ENCODE results near the gene PTX4.

Gene PTX4

GRCh38 chr16:1458336-1458976 is 30.3 kb downstream of the PTX4 start:
- peak; percentile 68 for DNase-seq

DNA sequence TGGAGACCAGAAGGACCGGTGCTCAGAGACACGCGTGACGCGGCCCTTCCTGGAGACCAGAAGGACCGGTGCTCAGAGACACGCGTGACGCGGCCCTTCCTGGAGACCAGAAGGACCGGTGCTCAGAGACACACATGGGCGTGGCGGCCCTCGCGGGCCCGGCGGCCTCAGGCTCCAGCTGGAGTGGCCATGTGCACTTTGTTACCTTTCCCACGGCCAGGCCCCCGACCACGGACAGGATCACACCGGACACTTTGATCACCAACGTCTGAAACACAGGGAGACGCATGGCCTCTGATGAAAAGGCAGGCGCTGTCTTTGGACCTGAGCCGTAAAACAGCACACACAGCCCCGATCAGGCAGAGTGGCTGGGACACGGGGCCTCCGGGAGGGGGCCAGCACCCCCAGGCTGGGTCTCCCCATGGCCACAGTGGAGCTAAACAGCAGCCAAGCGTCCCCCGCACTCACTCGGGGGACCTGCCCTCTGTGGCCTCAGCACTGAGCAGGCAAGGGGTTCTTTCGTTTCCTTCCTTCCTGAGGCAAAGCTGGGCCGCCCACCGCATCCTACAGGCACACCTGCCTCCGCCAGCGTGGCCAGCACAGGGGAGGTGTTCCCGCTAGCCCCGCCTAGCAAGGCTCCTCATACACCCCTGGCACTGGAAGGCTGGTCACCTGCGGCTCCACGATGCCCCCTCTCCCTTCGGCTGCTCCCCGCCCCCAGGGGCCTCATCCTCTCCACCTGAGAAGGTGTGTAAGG is 31.1 kb downstream of the PTX4 start:
- DNase-seq: no peak

- no peak for DNase-seq
These were observed 31.8 kb downstream of the PTX4 start for GRCh38 chr16:1456951-1457350.

GRCh38 chr16:1455190-1456171 is 33.3 kb downstream of the PTX4 start:
- no peak for DNase-seq

DNA sequence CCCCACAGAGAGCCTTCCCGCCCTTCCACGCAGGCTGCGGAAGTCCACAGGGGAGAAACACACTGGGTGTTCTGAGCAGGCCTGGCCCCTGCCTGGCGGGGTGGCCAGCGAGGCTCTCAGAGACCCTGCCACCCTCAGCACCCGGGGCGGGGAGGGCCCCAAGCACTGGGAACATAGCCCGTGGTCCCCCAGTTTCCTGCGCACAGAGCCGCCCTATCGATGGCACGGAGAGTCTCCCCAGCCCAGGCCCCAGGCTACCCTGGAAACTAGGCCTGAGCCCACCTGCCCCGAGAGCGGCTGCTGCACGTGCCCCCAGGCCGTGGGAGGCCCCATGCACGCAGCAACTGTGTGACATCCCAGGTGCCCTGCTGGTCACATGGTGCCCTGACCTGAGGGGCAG is 34.2 kb downstream of the PTX4 start:
- DNase-seq: no peak

- DNase-seq: no peak
These were observed 35.4 kb downstream of the PTX4 start for GRCh38 chr16:1453316-1453715.

DNA sequence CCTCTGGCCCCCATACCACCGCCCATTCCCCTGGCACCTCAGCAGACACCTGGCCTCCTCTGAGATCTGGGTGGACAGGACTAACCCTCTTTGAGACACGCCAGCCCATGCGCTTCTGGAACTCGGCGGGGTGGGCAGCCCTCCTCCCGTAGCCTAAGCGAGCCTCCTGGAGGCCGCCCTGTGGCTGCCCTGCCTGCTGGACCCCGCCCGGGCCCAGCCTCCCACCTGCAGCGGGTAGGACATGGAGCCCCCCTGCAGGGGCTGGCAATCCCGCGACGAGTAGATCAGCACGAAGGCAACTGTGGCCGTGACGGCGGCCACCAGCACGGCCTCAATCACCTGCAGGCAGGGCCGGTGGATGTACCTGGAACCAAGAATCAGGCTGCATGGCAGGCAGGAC is 36.2 kb downstream of the PTX4 start:
- DNase-seq: no peak

- DNase-seq: no peak
These were observed 36.9 kb downstream of the PTX4 start for GRCh38 chr16:1451702-1452392.

DNA sequence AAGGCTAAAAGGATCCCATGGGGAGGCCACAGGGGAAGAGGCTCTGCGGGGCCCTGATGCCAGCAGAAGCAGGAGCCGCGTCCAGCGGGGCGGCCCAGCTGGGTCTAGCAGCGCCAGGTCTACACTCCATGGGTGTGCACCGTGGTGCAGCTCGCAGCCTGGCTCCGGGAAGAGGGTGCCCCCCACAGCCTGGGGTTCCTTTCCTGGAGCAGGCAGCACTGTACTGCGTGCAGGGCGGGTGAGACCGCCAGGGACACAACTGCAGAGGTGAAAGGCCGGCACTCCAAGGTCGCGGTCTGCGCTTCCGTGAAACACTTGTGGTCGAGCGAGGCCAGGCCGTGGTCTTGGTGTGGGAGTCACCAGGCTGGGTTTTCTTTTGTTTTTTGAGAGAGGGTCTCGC is 37.9 kb downstream of the PTX4 start:
- no peak for DNase-seq

DNA sequence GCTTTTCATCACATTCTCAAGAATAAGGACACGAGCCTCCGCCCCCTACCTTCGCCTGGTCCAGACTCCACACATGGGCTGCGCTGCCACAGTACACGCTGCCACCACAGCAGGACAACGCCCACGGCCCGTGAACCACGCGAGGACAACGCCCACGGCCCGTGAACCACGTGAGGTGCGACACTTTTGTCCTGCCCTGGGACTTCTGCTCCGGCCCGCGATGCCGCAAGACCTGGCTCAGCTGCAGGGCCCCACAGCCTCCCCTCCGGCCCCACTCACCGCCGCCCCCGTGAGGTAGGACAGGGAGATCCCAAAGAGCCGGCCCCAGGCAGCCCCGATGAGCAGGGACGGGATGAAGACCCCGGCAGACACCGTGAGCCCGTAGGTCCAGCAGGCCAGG is 38.5 kb downstream of the PTX4 start:
- DNase-seq: no peak

DNA sequence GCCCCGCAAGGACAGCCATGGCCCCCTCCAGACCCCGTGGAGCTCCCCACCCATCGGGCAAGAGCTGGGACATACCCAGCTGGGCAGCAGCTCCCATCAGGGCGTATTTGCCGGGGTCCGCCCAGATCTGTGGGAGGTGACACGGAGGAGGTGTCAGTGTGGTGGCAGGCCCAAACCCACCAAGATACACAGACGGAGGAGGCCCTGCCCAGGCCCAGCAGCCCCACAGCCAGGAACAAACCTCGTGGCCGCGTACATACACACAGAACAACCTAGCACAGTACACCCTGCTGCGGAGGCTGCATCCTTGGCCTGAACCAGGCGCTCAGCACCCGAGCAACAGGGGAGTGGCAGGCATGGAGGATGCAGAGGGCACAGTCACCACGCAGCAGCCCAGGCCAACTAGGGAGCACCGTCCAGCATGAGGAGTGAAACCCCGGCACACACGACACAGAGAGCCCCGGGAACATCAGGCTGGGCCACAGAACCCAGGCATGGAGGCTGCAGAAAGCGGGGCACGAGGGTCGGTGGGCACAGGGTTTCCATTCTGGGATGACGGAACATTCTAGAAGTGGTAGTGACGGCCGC is 39.4 kb downstream of the PTX4 start:
- no peak for DNase-seq

DNA sequence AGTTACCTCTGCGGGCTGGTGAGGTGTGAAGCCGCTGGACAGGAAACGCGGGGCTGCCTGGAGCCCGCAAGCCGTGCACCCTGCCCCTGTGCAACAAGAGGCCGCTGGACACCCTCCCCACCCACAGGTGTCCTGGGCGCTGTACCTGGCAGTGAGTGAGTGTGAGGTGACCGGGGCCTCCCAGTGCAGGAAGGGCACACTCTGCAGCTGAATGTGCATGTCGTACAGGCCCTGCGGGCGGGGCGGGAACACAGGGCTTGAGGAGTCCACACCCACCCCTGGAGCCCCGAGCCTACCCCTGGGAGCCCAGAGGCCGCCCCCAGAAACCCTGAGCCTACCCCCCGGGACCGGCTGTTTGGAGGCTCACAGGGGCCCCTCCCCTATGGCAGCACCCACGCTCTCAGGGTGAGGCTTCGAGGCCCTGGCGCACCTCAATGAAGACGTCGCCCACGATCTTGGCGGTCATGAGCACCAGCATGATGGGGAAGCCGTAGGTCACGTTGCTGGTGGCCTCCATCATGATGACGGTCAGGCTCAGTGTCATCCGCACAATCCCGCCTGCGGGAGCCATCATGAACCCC is 40.1 kb downstream of the PTX4 start:
- DNase-seq: no peak

GRCh38 chr16:1447965-1448364 is 40.8 kb downstream of the PTX4 start:
- DNase-seq: no peak

- DNase-seq: no peak
These were observed 42.3 kb downstream of the PTX4 start for GRCh38 chr16:1446296-1447080.

DNA sequence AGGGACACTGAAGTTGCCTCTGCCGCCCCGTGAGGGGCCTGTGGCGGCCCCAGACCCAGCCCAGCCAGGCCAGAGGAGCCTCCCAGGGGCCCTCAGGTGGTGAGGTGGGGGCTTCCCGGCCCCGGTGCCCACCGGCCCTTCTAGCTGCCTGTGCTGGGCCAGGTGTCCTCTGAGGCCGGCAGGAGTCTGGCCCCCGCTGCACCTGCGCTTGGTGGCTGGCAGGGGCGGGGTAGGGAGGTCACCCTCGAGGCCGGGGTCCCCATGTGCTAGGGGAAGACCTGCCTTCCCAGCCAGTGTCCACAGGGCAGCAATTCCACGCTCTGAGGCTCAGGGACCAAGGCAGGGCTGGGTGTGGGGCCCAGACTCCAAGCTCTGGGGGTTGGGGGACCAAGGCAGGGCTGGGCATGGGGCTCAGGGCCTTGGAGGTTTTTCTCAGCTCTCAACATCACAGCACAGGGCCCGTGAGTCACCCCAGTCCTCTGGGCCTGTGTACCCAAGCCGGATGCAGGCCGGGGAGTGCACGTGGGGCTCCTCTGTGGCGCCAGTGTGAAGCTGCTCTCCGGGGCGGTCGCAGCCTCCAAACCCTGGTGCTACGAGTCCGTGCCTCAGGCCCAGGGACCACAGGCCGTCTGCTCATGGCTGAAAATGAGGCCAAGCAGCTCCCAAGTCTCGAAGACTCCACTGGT is 43.1 kb downstream of the PTX4 start:
- no peak for DNase-seq

DNA sequence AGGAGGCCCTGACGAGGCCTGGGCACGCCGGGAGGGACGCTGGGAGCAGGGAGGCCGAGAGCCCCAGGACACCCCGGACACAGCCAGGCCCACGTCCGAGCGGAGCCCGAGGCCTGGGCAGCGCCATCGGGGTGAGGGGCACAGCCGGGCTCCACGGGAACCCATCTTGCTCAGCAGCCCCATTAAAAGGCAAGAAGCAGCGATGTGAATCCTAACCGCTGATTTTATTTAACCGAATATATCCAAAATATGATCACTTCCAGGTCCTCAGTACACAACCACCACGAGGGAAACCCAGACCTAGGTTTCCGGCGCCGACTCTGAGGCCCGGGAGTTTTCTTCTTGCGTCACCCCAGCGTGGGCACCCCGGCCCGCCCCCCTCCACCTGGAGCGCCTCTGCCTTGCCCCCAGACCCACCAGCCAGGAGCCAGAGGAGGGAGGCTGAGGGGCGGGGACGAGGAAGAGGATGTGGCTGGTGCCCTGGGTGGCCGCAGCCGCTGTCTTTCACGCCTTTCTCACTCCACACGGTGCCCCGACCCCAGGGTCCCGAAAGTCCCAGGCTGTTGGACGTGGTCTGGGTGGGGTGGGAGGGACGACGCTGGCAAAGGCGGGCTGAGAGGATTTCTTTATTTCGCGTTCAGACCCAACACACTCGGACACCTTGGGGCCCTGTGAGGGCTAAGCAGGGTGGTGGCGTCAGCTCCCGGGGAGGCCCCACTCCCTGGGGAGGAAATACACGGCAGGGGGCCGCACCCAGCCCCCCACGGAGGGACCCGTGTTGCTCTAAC is 43.8 kb downstream of the PTX4 start:
- DNase-seq: no peak

DNA sequence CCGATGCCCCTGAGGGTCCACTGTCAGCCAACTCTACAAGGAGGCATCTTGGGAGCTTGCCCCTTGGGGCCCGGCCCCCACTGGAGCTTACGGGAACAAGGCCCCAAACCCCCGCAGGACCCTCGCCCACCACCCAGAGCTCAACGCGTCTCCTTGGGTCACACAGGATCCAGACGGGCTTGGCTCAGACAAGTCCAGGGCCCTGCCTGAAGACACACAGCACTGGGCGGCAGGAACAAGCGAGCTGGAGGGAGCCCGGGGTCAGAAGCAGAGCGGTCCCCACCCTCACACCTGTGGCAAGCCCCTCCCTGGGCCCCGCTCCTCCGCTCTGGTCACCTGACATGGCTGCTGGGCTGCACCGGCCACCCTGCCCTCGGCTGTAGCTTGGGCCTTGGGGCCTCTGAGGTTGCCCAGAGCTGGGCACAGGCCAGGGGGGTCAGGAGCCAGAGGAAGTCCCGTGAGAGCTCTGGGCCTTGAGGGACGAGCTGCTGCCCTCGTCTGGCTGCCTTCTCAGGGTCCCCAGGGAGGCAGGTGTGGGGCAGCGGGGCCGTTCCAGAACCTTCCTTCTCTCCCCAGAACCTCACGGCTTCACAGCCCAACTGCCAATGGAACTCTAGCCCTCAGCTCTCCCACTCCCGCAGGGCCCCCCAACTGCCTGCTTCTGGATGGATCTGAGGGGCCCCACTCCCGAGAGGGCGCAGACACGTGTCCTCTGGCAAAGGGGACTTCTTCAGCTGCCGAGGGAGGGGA is 44.6 kb downstream of the PTX4 start, which contains the start of gene CCDC154:
TSS of gene CCDC154 (minus strand) at position 577 of the 750 bp plus-strand sequence. CDS start at position 343, 234 bp downstream.
- DNase-seq: no peak

DNA sequence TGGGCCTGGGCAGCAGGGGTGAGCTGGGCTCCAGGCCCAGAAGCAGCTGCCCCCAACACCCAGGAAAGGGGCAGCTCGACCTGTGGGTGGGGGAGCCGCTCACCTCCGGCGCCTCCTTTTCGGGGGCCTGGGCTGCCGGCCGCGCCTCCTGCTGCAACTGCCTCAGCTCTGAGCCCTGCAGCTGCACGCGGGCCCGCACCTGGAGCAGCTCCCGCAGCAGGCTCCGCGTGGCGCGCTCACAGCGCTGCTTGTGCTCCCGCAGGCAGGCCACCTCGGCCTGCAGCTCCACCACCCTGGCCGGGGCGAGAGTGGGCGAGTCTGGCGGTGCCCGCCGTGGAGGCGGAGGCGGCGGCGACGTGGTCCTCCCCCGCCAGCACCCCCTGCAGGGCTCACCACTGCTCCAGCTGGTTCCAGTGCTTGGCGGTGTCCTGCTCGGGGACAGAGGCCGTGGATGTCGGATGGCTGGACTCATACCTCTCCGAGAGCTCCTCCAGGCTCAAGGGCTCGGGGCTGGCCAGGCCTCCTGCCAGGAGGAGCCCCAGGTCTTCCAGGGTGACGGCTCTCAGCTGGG is 45.3 kb downstream of the PTX4 start:
- DNase-seq: no peak

GRCh38 chr16:1442697-1443096 is 46.0 kb downstream of the PTX4 start:
- no peak for DNase-seq
